NCI-H2196 (cell line): ENCODE measurements around the gene SCN10A.

Experiments used
- DNase-seq: peaks from one replicate; lab custom pipeline; 2025; ENCODE audit not compliant: unreplicated experiment; lab: John Stamatoyannopoulos, UW

Gene SCN10A

GRCh38 chr3:38782148-38782547, 33.9 kb downstream of the SCN10A start:
- DNase-seq, result no peak

GRCh38 chr3:38773528-38773927, 42.5 kb downstream of the SCN10A start:
- DNase-seq, result no peak

- no peak for DNase-seq
Measured at GRCh38 chr3:38763569-38763968, 52.4 kb downstream of the SCN10A start.

- no peak for DNase-seq
Measured at GRCh38 chr3:38758557-38758956, 57.5 kb downstream of the SCN10A start.

GRCh38 chr3:38757721-38758120, 58.3 kb downstream of the SCN10A start:
- no peak for DNase-seq

GRCh38 chr3:38756892-38757291, 59.1 kb downstream of the SCN10A start:
- DNase-seq, result no peak

- no peak for DNase-seq
Measured at GRCh38 chr3:38755130-38755529, 60.9 kb downstream of the SCN10A start.

GRCh38 chr3:38746641-38747040, 69.4 kb downstream of the SCN10A start:
- no peak for DNase-seq

- no peak for DNase-seq
Measured at GRCh38 chr3:38743043-38743442, 73.0 kb downstream of the SCN10A start.

- DNase-seq, result no peak
Measured at GRCh38 chr3:38742550-38742949, 73.5 kb downstream of the SCN10A start.

- no peak for DNase-seq
Measured at GRCh38 chr3:38740537-38740936, 75.5 kb downstream of the SCN10A start.

- no peak for DNase-seq
Measured at GRCh38 chr3:38739931-38740330, 76.1 kb downstream of the SCN10A start.

- DNase-seq, result no peak
Measured at GRCh38 chr3:38739396-38739689, 76.7 kb downstream of the SCN10A start.

- DNase-seq, result peak; percentile 3
Measured at GRCh38 chr3:38738630-38739395, 77.2 kb downstream of the SCN10A start.

- DNase-seq, result no peak
Measured at GRCh38 chr3:38731522-38731921, 84.5 kb downstream of the SCN10A start.

- no peak for DNase-seq
Measured at GRCh38 chr3:38730281-38730680, 85.7 kb downstream of the SCN10A start.

GRCh38 chr3:38728008-38728407, 88.0 kb downstream of the SCN10A start:
- no peak for DNase-seq

- no peak for DNase-seq
Measured at GRCh38 chr3:38726751-38727150, 89.3 kb downstream of the SCN10A start.

- no peak for DNase-seq
Measured at GRCh38 chr3:38725726-38726419, 90.1 kb downstream of the SCN10A start.

GRCh38 chr3:38724392-38724736, 91.7 kb downstream of the SCN10A start:
- DNase-seq, result no peak

GRCh38 chr3:38723569-38724391, 92.2 kb downstream of the SCN10A start:
- DNase-seq, result no peak
